CD1c-positive myeloid dendritic cell (primary cell): ENCODE results near the gene PPP2R2C.

Experiments
- DNase-seq: peaks from one replicate; pipeline ENCODE4 v3.0.0-alpha.2; 2016; ENCODE audit errors: extremely low spot score

Gene PPP2R2C

DNA sequence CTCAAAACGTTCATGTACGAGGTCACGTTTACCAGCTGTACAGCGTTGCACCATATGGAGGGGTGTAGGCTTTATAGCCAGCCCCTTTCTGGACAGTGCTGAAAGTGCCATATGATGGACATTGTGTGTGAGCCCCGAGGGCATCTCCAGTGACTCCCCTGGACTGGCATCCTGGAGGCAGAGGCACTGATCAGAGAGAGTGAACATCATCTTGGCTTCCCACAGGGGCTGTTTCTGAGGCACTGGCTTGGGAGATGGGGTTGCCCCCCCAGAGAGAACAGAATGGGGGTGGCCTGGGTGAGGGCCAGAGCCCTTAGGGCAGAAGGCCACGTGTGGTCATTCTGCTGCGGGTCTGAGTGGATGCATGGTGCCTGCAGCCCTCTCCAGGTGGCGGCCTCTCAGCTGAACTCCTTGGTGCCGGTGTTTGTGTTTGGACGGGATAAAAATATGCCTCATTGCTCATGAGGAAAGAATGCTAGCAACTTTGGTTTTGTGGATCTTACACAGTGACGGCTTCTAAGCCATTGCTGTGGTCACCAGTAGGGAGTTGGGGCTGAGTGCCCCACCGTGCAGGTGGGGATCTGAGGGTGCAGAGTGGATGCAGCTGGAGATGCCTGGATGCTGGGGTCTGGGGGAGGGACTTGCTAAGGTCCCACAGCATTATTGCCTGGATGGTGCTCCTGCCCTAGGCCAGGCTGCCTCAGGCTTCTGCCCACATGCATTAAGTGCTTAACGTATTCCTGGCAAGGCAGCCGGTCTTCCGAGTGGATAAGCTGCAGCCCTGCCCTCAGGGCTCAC lies 199.4 kb downstream of the PPP2R2C start:
- no peak for DNase-seq

DNA sequence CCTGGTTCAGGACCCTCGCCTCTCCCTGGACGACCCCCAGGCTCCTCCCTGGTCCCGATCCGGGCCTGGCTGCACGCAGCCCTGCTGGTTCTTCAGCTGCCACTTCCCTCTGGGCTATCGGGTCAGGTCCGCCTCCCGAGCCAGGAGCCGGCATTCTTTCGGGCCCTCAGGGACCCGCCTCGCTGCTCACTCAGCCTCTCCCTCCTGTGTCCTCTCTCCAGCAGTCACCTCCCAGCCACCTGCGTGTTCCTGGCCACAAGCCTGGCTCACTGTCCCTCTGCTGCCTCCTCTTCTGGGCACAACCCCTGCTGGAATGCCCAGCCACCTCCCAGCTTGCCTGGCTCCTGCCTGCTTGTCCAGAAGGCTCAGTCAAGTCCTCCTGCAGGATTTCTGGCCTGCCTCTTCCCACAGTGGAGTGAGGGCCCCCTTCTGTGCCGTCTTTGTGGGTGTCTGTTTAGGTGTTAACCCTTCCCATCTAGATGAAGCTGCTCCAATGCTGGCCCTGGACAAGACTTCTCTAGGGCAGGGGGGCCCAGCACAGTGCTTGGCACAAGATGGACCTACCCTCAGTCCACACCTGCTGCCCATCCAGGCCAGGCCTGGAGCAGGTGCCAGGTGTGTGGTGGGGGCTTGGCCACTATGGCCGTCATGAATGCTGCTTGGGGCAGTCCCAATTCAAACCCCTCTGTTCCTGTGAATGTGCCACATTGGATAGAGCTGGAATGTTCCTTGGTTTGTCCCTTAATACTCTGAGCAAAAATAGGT lies 200.5 kb downstream of the PPP2R2C start:
- DNase-seq, result no peak

DNA sequence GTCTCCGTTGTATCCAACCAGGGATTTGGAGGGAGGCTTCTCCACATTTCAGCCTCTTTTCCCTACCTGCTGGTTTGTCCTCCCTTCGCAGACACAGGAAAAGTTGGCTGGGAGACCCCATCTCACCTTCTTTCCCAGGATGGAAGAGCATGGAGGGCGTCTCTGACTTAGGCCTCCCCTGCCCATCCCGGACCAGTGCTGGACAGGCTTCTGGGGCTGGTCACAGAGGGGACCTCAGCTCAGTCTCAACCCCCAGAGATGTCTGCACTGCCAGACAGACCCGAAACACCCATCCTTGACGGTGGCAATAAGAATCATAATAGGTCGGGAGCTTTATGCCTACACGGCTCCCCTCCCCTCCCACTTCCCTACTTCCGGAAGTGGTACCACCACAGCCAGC lies 201.2 kb downstream of the PPP2R2C start:
- no peak for DNase-seq

GRCh38 chr4:6270636-6271121 lies 201.7 kb downstream of the PPP2R2C start:
- DNase-seq, result peak; percentile 24
